SU-DHL-6 (cell line): ENCODE results near the gene IL1A.

Source experiments
- H2AFZ ChIP-seq: fragments of 200-600 bp; sonication (generic); 2 replicates; pipeline ENCODE4 v1.6.1; 2014; ENCODE audit warnings: low read depth, mild to moderate bottlenecking, moderate library complexity, mixed read lengths, antibody characterized with exemption, low read length; ENCODE audit not compliant: severe bottlenecking
- H3F3A ChIP-seq: fragments of 200-600 bp; shearing (Covaris generic); 2 replicates; pipeline ENCODE4 v1.6.0; 2016; ENCODE audit warnings: antibody characterized with exemption, mild to moderate bottlenecking; ENCODE audit not compliant: insufficient read depth
- H3K27ac ChIP-seq: fragments of 200-600 bp; sonication (generic); 2 replicates; pipeline ENCODE4 v1.5.1; 2016; ENCODE audit warnings: low read depth, mild to moderate bottlenecking, low read length, moderate library complexity, mixed read lengths
- H3K27me3 ChIP-seq: fragments of 200-600 bp; sonication (generic), shearing (Covaris generic); 2 replicates; pipeline ENCODE4 v1.6.0; 2014; ENCODE audit warnings: mild to moderate bottlenecking, low read length
- H3K36me3 ChIP-seq: fragments of 200-600 bp; sonication (generic); 2 replicates; pipeline ENCODE4 v1.6.1; 2014; ENCODE audit warnings: mild to moderate bottlenecking, low read length, mixed read lengths
- H3K4me2 ChIP-seq: fragments of 300-600, 200-600 bp; shearing (Covaris generic), sonication (generic); 2 replicates; pipeline ENCODE4 v1.6.0; 2014; ENCODE audit warnings: low read length, low read depth, mild to moderate bottlenecking; ENCODE audit not compliant: poor library complexity, severe bottlenecking
- H3K4me3 ChIP-seq: fragments of 200-600 bp; sonication (generic); 2 replicates; pipeline ENCODE4 v1.5.1; 2014; ENCODE audit warnings: antibody characterized with exemption, low read length, mild to moderate bottlenecking, mixed read lengths; ENCODE audit not compliant: insufficient read depth, poor library complexity, severe bottlenecking
- H3K79me2 ChIP-seq: fragments of 200-600 bp; sonication (generic); 2 replicates; pipeline ENCODE4 v1.6.1; 2014; ENCODE audit warnings: mild to moderate bottlenecking, low read length, moderate library complexity; ENCODE audit not compliant: insufficient read depth
- H3K9ac ChIP-seq: fragments of 200-600 bp; sonication (generic); 2 replicates; pipeline ENCODE4 v1.7.0; 2014; ENCODE audit warnings: mild to moderate bottlenecking, low read length
- H3K9me2 ChIP-seq: fragments of 200-600 bp; sonication (generic); replicated peaks from 2 replicates; pipeline ENCODE4 v1.6.1; 2014; ENCODE audit warnings: low read length; ENCODE audit not compliant: insufficient read depth
- H3K9me3 ChIP-seq: fragments of 200-600 bp; sonication (generic); 2 replicates; pipeline ENCODE4 v1.6.1; 2014; ENCODE audit warnings: low read length, mixed read lengths; ENCODE audit not compliant: insufficient read depth
- H4K20me1 ChIP-seq: fragments of 200-600 bp; sonication (generic); 2 replicates; pipeline ENCODE4 v1.6.1; 2014; ENCODE audit warnings: low read depth, mild to moderate bottlenecking, antibody characterized with exemption, low read length, moderate library complexity, mixed read lengths
- CTCF ChIP-seq: fragments of 200-600 bp; sonication (generic); IDR thresholded peaks from one replicate; pipeline ENCODE4 v1.5.1; 2017; ENCODE audit warnings: antibody characterized with exemption, mild to moderate bottlenecking, low read length, moderate library complexity; ENCODE audit not compliant: insufficient read depth, poor library complexity, severe bottlenecking
- EZH2phosphoT487 ChIP-seq: fragments of 200-600 bp; sonication (generic), shearing (Covaris generic); conservative IDR thresholded peaks from 2 replicates; pipeline ENCODE4 v1.6.1; 2018; ENCODE audit warnings: mild to moderate bottlenecking, antibody characterized with exemption, low read length, moderate library complexity, mixed read lengths

IL1A gene

GRCh38 chr2:112754564-112754963 lies 29.7 kb downstream of the IL1A start:
- no peaks in the 10 kb centered on the region for H3K27me3 ChIP-seq
- H3K36me3 ChIP-seq, result peaks cover 63% of the 10 kb centered on the region

GRCh38 chr2:112752667-112753066 lies 31.6 kb downstream of the IL1A start:
- Histone ChIP-seq H3K27ac (no peak overlapping the region), H3K79me2 (peaks cover 34% of the 10 kb centered on the region), H3K27me3 (no peaks in the 10 kb centered on the region), H3K4me3 (no peak overlapping the region), H3K4me2 (no peak overlapping the region), H3K9ac (no peak overlapping the region), H3K9me3 (no peaks in the 10 kb centered on the region), H4K20me1 (peaks cover 7% of the 10 kb centered on the region; the same call in 1 of the 2 replicates), H3F3A (peaks cover 18% of the 10 kb centered on the region), H2AFZ (no peak overlapping the region), H3K36me3 (peaks cover 58% of the 10 kb centered on the region), H3K9me2 (no peaks in the 10 kb centered on the region)
- TF ChIP-seq EZH2phosphoT487 (no peak), CTCF (no peak)

More at GRCh38 chr2:112754564-112754963, 29.7 kb downstream of the IL1A start:
- Histone ChIP-seq H3K4me3 (no peak overlapping the region), H3K79me2 (peaks cover 28% of the 10 kb centered on the region), H2AFZ (no peak overlapping the region), H3F3A (peaks cover 18% of the 10 kb centered on the region), H4K20me1 (0 out of 2 replicates have a peak, but pooled peaks cover under 1% of the 10 kb centered on the region), H3K9ac (no peak overlapping the region), H3K9me3 (no peaks in the 10 kb centered on the region), H3K27ac (no peak overlapping the region), H3K4me2 (no peak overlapping the region), H3K9me2 (no peaks in the 10 kb centered on the region)
- TF ChIP-seq CTCF, result no peak
- no peak for TF ChIP-seq EZH2phosphoT487

- H3K9me2 ChIP-seq, result no peaks in the 10 kb centered on the region
- TF ChIP-seq EZH2phosphoT487, result no peak
- no peak for TF ChIP-seq CTCF
- H3K4me2 ChIP-seq, result no peak overlapping the region
- peaks cover 7% of the 10 kb centered on the region; the same call in 1 of the 2 replicates for H4K20me1 ChIP-seq
- peaks cover 60% of the 10 kb centered on the region for H3K36me3 ChIP-seq
- no peak overlapping the region for H3K27ac ChIP-seq
- no peaks in the 10 kb centered on the region for H3K27me3 ChIP-seq
- H2AFZ ChIP-seq, result no peak overlapping the region
- no peak overlapping the region for H3K9ac ChIP-seq
- no peaks in the 10 kb centered on the region for H3K9me3 ChIP-seq
- H3K79me2 ChIP-seq, result peaks cover 41% of the 10 kb centered on the region
- H3F3A ChIP-seq, result peaks cover 18% of the 10 kb centered on the region
- no peak overlapping the region for H3K4me3 ChIP-seq
Measured at GRCh38 chr2:112751451-112752197, 32.7 kb downstream of the IL1A start.
